Lung microvascular endothelial cell (primary cell): ENCODE measurements around the gene VPS33B. TPM values are rescaled to one million over a fixed set of nuclear protein-coding genes. Genes with fewer than 3 reads are reported as not detected.
A peak's percentile ranks its signal among the peaks of the same experiment; 100 is the strongest.

ENCODE experiments used
- DNase-seq, 2 donors: peaks; one replicate each; pipeline versions ENCODE4 v3.0.0 to v3.0.0-alpha.2; 2010; ENCODE audit warnings: low read depth in 2 of 2
- total RNA-seq: library from RNA; depleted of rRNA; stranded (reverse); fragments of >200 nt; gene quantifications from 2 replicates; pipeline ENCODE4 v1.2.1, GENCODE V29; 2014

VPS33B gene
- total RNA-seq, 1 donor from 2014 or later = 10.5 TPM

DNA sequence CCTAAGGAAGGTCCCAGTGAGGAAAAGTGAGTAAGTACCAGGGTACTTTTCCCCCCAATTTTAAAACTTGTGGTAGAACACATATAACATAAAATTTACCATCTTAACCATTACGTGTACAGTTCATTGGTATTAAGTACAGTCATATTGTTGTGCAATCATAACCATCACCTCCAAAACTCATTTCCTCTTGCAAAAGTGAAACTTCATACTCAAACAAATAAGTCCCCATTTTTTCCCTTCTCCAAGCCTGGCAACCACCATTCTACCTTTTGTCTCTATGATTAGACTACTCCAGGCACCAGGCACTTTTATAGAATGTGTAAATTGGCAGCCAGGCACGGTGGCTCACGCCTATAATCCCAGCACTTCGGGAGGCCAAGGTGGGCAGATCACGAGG is 40.3 kb downstream of the VPS33B start:
- DNase-seq = peak; percentile 27 to 29

DNA sequence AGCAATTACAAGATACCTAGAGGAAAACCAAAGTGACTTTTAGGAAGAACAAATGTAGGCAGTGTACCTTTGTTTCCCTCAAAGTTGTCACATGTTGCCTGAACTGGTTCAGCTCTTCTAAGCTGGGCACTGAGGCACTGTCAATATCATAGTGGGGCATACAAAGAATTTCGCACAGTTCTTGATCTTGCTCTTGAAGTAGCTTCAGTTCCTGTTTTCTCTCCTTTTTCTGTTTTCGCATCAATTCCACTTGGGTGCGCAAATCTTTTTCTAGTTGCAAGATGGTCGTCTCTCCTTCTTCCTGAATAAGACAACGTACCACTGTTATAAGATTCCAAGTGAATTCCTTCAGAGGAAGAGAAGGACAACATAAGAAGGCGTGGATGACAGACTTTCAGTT is 40.7 kb downstream of the VPS33B start:
- DNase-seq = no peak

DNA sequence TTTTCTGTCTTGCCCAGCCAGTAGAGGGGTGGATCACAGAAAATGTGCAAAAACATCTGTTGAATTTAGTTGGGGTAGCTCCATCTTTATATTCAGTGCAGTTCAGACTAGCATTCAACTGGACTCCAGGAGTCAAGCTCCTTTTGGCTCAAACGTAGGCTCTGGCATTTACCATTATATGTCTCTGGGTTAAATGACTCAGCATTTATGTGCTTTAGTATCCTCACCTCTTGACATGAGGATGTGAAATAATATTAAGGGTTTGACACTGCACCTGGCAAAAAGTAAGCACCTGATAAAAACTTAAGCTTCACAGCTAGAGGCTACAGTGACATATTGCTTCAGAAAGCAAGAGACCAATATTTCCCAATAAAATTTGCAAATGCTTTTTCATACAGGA is 42.8 kb downstream of the VPS33B start:
- DNase-seq = no peak

DNA sequence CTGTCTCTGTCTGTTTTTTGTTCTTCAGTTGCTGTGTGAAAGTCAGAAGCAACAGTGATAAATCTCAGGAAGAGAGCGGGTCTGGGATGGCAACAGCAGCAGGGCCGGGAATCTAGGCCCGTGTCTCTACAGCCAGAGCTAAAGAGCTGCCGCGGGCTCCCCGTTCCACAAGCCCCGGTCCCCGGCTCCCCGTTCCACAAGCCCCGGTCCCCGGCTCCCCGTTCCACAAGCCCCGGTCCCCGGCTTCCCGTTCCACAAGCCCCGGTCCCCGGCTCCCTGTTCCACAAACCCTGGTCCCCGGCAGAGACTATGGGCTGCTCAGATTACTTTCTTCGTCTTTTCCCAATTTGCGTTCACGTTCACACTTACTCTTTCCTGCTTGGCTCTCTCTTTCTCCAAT is 48.2 kb downstream of the VPS33B start:
- no peak for DNase-seq

DNA sequence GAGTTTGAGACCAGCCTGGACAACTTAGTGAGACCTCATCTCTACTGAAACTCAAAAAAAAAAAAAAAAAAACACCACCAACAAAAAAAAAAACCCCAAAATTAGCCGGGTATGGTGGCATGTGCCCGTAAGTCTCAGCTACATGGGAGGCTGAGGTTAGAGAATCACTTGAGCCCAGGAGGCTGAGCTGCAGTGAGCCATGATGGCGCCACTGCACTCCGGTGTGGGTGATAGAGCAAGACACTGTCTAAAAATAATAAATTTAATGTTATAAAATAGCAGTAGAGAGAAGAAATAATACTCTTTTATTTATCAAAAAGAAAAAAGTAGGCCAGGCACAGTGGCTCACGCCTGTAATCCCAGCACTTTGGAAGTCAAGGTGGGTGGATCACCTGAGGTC is 50.3 kb downstream of the VPS33B start:
- no peak for DNase-seq

DNA sequence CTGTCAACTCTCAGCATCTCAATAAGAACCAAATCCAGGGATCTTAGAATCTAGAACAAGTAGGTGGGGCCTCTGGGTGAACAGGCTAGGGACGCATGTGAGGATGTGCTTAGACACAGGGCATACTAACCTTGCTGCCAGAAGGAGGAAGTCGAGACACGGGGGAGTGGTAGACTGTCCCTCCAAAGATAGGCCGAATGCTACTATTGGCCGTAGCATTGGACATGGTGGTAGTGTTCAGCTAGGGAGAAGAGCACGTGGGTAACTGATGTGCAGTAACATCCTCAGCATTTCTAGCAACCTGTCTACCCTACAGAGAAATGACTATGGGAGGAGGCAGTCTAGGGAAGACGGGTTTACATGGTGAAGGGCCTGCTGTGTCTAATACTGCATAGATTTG is 52.1 kb downstream of the VPS33B start:
- no peak for DNase-seq

DNA sequence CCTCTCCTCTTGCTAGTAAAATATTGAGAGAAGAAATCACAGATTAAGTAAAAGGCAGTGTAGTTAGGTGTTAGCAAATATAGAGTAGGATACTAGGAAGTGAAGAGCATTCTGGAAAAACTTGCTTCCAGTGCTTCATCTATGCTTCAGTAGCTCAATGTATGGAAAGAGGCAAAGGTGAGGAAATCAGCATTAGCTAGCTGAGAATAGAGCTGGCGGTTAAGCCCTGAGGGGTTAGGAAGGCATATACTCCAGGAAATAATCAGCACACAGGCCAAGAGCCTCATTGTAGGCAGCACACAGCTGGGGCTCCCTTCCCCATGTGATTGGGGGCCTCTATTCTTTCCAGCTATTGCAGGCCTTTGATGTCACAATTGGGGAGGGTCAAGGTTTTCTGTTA is 54.0 kb downstream of the VPS33B start:
- no peak for DNase-seq

DNA sequence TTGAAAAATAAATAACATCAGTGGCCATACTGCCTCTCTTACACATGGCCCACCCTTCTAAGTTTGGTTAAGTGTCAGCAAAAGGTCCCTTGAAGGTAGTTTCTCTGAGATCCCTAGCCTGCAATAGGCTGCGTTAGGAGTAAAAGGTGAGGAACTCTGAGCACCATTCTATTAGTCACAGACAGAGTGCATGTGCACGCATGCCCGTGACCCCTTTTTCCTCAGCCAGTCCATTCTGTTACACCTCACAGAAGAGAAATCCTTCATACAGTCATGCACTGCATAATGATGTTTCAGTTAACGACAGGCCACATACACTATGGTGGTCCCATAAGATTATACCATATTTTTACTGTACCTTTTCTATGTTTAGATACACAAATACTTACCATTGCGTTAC is 55.2 kb downstream of the VPS33B start:
- no peak for DNase-seq

DNA sequence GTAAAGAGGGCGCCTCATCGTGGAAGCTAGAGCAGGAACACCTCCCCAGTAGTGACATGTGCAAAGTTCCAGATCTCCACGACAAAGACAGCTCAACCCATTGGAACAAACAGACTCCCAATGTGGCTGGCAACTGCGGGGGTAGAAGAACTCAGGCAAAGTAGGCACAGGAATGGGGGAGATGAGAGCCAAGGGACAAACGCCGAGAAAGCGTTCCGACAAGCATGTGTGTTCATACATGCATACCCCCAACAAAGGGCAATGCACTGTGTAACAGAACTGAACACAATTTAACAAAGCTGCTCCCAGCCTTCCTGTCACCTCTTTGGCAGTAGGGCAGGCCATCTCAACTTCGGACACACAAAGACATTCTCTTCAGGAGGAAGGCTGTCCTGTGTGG is 56.1 kb downstream of the VPS33B start:
- no peak for DNase-seq

DNA sequence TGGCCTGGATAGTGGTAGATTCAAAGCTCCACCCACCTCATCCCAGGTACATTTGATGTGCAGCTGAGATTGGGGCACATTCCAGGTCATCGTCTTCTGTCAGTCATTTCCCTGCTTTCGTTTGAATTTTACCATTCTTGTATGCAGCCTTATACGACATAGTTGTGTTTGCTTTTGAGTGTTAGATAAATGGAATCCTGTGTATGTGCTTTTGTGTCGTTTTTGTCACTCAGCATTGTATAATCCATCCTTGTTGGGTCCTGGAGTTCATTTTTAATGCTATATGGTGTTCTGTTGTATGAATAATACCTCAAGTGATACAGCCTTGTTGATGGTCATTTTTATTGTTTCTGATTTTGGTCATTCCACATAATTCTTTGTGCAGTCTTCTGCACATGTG is 60.4 kb downstream of the VPS33B start:
- DNase-seq = no peak

DNA sequence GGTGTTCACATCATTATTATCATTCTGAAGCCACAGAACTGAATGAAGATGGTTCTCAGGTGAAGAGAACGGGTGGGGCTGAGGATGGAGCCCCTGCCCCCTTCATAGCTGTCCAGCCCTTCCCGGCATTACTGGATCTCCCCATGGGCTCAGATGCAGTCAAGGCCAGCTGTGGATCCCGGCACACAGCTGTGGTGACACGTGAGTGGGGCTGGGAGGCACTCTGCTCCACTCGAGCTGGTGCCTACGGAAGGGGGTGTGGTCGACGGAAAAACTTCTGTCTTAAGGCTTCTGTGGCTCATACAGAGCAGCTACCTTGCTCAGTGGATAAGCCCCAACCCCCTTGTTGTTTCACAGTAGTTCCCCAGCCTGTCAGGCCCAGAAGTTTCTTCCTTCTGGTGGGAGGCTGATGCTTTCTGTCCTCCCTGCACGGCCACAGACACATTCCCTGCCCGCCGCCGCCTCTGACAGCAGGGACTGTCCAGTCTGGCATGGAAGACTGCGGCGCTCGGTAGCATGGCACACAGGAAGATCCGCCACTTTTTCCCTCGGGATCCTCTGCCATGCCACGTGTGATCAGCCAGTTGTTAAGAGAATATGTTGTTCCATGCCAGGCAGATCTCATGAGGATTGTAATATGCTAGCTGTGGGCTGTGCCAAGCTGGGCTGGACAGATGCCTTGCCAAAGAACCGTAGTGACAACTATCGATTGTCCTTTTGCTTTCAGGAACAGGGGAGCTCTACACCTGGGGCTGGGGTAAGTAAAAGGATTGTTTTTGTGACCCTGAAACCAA is 61.9 kb downstream of the VPS33B start:
- no peak for DNase-seq

DNA sequence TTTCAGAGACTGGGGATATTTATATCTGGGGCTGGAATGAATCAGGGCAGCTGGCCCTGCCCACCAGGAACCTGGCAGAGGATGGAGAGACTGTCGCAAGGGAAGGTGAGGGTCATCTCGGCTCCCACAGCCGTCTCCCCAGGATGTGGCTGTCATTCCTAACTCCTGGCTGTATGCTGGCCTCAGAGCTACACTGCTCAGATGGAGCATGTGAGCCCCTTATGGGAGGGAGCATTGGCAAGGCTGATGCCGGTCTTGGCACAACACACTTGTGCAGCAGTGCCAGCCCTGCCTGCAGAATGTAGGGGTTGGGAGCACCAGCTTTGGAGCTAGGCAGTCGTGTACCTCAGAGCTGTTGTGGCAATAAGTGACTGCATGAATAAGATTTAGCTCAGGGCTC is 62.5 kb downstream of the VPS33B start:
- peak in 1 of 2 donors; percentile 43 for DNase-seq

DNA sequence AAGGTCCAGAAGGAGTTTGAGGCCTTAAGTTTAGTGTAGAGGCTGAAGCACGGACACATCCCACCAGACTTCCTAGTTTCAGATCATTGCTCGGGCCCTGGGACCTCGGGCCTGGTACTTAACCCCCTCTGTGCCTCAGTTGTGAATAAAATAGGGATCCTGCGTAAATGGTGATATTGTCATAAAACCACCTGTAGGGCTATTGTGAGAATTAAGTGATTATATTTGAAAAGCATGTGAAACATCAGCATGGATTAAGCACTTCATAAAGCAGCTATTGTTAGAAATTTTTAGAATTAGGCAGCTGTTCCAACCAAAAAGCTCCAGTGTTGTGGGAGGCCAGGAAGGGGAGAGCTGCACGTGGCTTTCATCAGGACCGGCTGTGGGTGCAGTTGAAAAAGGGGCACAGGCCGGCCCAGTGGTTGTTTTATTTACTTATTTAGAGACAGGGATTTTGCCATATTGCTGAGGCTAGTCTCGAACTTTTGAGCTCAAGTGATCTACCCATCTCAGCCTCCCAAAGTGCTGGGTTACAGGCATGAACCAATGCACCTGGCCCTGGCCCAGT is 63.3 kb downstream of the VPS33B start:
- DNase-seq = no peak

DNA sequence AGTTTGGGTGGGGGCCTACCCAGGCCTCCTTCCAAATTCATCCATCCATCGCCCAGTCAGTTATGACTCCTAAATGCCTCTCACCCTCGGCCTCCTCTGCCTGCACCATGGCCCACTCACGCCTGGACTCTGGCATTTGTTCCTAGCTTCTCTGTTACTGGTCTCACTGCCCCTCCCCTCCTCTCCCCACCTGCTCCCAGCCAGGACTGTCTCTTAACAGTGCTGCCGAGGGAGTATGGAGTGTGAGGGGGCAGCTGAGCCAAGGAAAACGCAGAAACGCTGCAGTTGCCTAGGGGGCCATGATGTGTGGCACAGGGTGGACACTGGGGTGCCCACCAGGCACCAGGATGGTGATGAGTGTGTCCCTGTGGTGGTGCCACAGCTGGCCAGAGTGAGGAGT is 64.6 kb downstream of the VPS33B start:
- DNase-seq = no peak

DNA sequence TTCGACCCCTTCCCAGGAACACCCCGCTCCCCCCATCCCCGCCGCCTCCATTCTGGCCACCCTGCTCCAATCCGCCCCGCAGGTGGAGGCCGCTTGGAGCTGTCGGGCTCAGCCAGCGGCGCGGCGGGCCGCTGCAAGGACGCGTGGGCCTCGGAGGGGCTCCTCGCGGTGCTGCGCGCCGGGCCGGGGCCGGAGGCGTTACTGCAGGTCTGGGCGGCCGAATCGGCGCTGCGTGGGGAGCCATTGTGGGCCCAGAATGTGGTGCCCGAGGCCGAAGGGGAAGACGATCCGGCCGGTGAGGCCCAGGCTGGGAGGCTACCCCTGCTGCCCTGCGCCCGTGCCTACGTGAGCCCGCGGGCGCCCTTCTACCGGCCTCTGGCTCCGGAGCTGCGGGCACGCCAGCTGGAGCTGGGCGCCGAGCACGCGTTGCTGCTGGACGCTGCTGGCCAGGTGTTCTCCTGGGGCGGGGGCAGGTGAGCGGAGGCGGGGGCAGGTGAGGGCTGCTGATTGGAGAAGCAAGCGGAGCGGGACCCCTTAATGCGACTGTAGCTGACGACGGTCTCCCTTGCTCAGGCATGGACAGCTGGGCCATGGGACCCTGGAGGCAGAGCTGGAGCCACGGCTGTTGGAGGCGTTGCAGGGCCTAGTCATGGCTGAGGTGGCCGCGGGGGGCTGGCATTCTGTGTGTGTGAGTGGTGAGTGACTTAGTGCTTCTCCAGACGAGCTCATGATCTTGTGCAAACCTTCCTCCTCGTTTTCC is 65.2 kb downstream of the VPS33B start:
- peak; percentile 43 to 61 for DNase-seq

DNA sequence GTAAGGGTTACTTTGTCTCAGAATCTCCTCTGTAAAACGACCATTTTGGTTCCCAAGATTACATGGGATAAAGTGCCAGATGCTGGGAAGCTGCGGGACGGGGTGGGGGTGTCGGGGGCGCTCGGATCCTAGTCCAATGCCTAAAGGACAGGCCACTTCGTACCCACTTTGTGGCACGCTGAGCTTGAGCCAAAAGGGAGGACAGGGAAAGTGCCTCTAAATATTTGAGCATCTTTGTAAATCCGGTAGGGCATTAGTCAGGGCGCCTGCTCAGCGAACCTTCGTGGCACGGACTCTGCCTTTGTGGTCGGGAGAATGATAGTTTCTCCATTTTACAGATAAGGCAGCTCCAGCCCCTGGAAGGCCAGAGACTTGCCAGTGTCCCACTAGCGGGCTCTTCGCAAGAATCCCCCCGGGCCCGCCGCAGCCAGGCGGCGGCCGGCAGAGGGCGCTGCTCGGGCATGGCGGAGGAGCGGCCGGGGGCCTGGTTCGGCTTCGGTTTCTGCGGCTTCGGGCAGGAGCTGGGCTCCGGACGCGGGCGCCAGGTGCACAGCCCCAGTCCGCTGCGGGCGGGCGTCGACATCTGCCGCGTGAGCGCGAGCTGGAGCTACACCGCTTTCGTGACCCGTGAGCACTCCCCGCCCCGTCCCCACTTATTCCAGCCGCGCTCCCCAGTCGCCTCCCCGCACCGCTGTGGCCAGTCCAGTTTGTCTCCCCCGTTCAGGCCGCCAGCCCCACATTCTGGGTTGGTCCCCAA is 65.9 kb downstream of the VPS33B start:
- DNase-seq = peak; percentile 79 to 85

DNA sequence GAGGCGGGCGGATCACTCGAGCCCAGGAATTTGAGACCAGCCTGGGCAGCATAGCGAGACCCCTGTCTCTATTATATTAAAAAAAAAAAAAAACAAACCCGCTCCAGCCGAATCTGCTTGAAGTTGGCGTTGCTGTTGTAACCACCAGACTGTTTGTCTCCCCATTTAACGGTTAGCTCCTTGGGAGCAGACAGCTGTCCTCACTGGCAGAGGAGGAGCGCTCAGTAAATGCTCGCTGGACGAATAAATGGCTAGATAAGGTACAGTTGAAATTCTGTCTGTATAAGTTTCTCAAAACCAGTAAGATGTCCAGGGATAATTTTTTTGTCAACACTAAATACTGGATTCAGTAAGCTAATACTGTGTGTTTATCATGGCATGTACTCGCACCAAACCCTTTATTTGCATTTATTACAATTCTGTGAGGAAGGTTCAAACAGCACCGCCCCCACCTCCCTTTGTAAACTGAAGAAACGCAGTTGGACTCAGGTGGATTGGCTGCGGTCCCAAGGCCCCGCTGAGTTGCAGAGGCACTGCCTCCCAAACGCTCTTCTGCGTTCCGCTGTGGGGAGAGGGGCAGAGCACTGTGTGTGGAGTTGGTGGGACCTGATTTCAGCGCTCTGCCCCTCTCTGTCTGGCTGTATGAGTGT is 66.6 kb downstream of the VPS33B start:
- DNase-seq = no peak

DNA sequence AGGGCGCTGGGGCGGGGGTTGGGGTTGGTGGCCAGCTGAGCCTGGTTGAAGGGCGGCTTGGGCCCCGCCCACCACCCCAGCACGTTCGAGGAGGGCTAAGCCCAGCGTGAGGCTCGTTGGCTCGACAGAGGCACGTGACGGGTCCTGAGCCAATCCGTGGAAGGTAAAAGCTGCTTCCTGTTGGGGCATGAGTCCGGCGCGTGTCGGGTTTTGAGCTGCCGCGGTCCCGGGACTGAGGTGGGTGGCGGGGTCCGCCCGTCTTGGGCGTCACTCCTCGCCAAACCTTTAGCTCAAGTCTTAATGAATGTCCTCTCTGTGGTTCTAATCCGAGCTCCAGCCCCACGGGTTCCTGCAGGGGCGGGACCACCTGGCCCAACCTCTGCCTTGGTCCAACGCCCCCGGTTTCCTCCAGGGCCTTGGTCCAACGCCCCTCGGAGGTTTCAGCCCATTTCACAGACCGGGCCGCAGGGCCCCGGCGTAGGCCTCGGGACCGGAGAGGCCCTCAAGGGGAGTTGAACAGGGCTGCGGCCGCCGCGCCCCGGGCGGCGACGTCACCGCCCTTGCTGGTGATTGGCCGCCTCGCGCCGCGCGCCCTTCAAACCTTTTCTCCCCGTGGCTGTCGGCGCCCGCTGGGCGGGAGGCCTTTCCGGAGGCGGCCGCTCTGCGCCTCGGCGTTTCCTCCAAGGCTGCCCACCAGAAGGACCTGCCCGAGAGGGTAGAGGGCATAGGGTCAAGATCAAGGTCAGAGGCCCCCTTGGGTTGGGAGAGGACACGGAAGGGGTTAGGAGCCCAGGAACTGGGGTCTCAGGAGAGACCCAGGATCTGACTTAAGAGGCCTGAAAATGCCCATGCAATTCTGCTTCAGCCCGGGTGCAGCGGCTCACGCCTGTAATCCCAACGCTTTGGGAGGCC is 67.4 kb downstream of the VPS33B start, which contains the start of gene RCCD1:
Gene RCCD1 (plus strand): TSS at position 173 of the 912 bp plus-strand sequence. CDS start 1,851 bp downstream, outside the sequence.
- peak; percentile 95 for DNase-seq

DNA sequence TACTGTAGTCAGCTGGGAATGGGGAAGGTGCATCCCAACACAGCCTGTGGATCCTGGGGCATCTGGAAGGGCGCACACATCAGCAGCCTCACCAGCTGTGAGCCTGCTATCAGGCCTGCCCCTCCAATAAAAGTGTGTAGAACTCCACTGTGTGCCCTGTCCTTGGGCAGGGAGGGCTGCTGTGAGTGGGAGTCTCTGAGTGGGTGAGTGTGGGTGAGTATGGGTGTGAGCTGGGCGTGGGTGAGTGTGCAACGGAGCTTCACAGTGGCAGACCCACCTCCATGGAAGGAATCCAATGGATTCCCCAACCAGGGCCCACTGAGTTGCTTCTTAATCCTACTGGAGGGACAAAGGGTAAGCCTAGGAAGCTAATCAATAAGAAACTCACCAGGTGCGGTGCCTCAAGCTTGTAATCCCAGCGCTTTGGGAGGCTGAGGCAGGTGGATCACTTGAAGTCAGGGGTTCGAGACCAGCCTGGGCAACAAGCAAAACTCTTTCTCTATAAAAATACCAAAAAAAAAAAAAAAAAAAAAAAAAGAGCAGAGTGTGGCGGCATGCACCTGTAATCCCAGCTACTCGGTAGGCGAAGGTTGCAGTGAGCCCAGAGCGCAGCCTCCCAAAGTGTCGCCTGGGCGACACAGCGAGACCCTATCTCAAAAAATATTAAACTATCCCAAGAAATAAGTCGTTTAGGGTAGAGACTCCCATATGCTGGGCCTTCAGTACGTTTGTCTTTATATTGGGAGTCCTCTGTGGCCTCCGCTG is 68.3 kb downstream of the VPS33B start:
- DNase-seq = no peak
